Neural cell (in vitro differentiated cells): ENCODE measurements around the gene STX7. TPM values are rescaled to one million over a fixed set of nuclear protein-coding genes. Genes with fewer than 3 reads are reported as not detected.

ENCODE experiments used
- H2AFZ ChIP-seq: fragments of 200-600, 300-800 bp; sonication (generic), shearing (Covaris generic); 2 replicates; pipeline ENCODE4 v1.6.0; 2014; ENCODE audit warnings: low read depth, mild to moderate bottlenecking, antibody characterized with exemption, low read length, moderate library complexity
- H3F3A ChIP-seq: fragments of 200-600 bp; shearing (Covaris generic); 2 replicates; pipeline ENCODE4 v1.6.1; 2016; ENCODE audit warnings: mild to moderate bottlenecking, moderate library complexity, mixed read lengths, antibody characterized with exemption, low read length; ENCODE audit not compliant: insufficient read depth, poor library complexity, severe bottlenecking
- H3K27ac ChIP-seq: fragments of 200-600, 300-800 bp; sonication (generic), shearing (Covaris generic); 2 replicates; pipeline ENCODE4 v1.5.1; 2014; ENCODE audit warnings: mild to moderate bottlenecking, low read length, moderate library complexity
- H3K27me3 ChIP-seq: fragments of 300-800, 200-600 bp; sonication (generic), shearing (Covaris generic); 2 replicates; pipeline ENCODE4 v1.6.0; 2014; ENCODE audit warnings: mild to moderate bottlenecking, low read depth, low read length, moderate library complexity; ENCODE audit not compliant: insufficient read depth
- H3K36me3 ChIP-seq: fragments of 300-800, 200-600 bp; sonication (generic), shearing (Covaris generic); 2 replicates; pipeline ENCODE4 v1.5.1; 2014; ENCODE audit warnings: mild to moderate bottlenecking, antibody characterized with exemption, low read length, moderate library complexity; ENCODE audit not compliant: insufficient read depth
- H3K4me2 ChIP-seq: fragments of 300-800, 200-600 bp; sonication (generic), shearing (Covaris generic); 2 replicates; pipeline ENCODE4 v1.6.0; 2014; ENCODE audit warnings: mild to moderate bottlenecking, low read length
- H3K4me3 ChIP-seq: fragments of 300-800, 200-600 bp; sonication (generic), shearing (Covaris generic); 2 replicates; pipeline ENCODE4 v1.5.1; 2014; ENCODE audit warnings: mild to moderate bottlenecking, low read length, moderate library complexity
- H3K79me2 ChIP-seq: fragments of 200-600 bp; shearing (Covaris generic); replicated peaks from 2 replicates; pipeline ENCODE4 v1.6.0; 2014; ENCODE audit warnings: mild to moderate bottlenecking, low read length, moderate library complexity; ENCODE audit not compliant: insufficient read depth
- H3K9ac ChIP-seq: fragments of 300-800, 200-600 bp; sonication (generic), shearing (Covaris generic); 2 replicates; pipeline ENCODE4 v1.6.1; 2016; ENCODE audit warnings: mild to moderate bottlenecking, low read length, mixed read lengths
- H3K9me2 ChIP-seq: fragments of 200-600 bp; shearing (Covaris generic); 2 replicates; pipeline ENCODE4 v1.6.1; 2016; ENCODE audit warnings: mild to moderate bottlenecking, low read length, mixed read lengths; ENCODE audit not compliant: insufficient read depth
- H3K9me3 ChIP-seq: fragments of 200-600, 300-800 bp; sonication (generic), shearing (Covaris generic); 2 replicates; pipeline ENCODE4 v1.6.1; 2016; ENCODE audit warnings: mild to moderate bottlenecking, mixed run types, low read length, moderate library complexity, mixed read lengths
- H4K20me1 ChIP-seq: fragments of 200-600 bp; shearing (Covaris generic); 2 replicates; pipeline ENCODE4 v1.6.1; 2016; ENCODE audit warnings: mild to moderate bottlenecking, mixed run types; ENCODE audit not compliant: insufficient read depth
- CTCF ChIP-seq: fragments of 450-650 bp; IDR thresholded peaks from 2 replicates; pipeline ENCODE4 v1.5.1; 2014; ENCODE audit warnings: antibody characterized with exemption, mild to moderate bottlenecking, moderate library complexity; ENCODE audit not compliant: poor library complexity, severe bottlenecking
- EP300 ChIP-seq: fragments of 450-650 bp; conservative IDR thresholded peaks from 2 replicates; pipeline ENCODE4 v1.6.1; 2014; ENCODE audit warnings: antibody characterized with exemption, mild to moderate bottlenecking, moderate library complexity; ENCODE audit not compliant: poor library complexity, severe bottlenecking
- EZH2 ChIP-seq: fragments of 200-600, 300-800 bp; shearing (Covaris generic), sonication (generic); IDR thresholded peaks from 2 replicates; pipeline ENCODE4 v1.6.1; 2014; ENCODE audit warnings: antibody characterized with exemption, low read length, borderline replicate concordance, mild to moderate bottlenecking; ENCODE audit not compliant: insufficient read depth, poor library complexity, severe bottlenecking
- MXI1 ChIP-seq: fragments of 450-650 bp; conservative IDR thresholded peaks from 2 replicates; pipeline ENCODE4 v1.6.1; 2014; ENCODE audit warnings: antibody characterized with exemption, mild to moderate bottlenecking; ENCODE audit not compliant: poor library complexity, severe bottlenecking
- POLR2AphosphoS5 ChIP-seq: IDR thresholded peaks from 2 replicates; pipeline ENCODE4 v1.6.1; 2012
- RAD21 ChIP-seq: fragments of 450-650 bp; conservative IDR thresholded peaks from 2 replicates; pipeline ENCODE4 v1.6.1; 2014; ENCODE audit warnings: antibody characterized with exemption, mild to moderate bottlenecking, moderate library complexity
- REST ChIP-seq: IDR thresholded peaks from 2 replicates; pipeline ENCODE4 v1.6.1; 2012; ENCODE audit warnings: borderline replicate concordance
- SMC3 ChIP-seq: fragments of 450-650 bp; conservative IDR thresholded peaks from 2 replicates; pipeline ENCODE4 v1.6.1; 2014; ENCODE audit warnings: antibody characterized with exemption, mild to moderate bottlenecking, moderate library complexity; ENCODE audit not compliant: poor library complexity
- TAF1 ChIP-seq: IDR thresholded peaks from 2 replicates; pipeline ENCODE4 v1.6.1; 2012; ENCODE audit warnings: low read depth
- polyA plus RNA-seq: library from polyadenylated mRNA; depleted of rRNA; stranded (reverse); fragments of >200 nt; gene quantifications from 2 replicates; pipeline ENCODE4 v1.2.3, GENCODE V29; 2014

The STX7 gene
- polyA plus RNA-seq, 1 donor from 2014 or later, result 79.5 TPM

GRCh38 chr6:132414761-132415160 lies 98.2 kb downstream of the STX7 start:
- Histone ChIP-seq H3K4me3 (no peak overlapping the region), H3F3A (no peaks in the 10 kb centered on the region), H3K27ac (no peak overlapping the region), H3K9ac (no peak overlapping the region), H3K36me3 (no peaks in the 10 kb centered on the region), H3K9me2 (no peaks in the 10 kb centered on the region), H4K20me1 (no peaks in the 10 kb centered on the region), H3K27me3 (no peaks in the 10 kb centered on the region), H3K79me2 (no peaks in the 10 kb centered on the region), H2AFZ (no peak overlapping the region), H3K9me3 (no peaks in the 10 kb centered on the region), H3K4me2 (no peak overlapping the region)
- TF ChIP-seq POLR2AphosphoS5, result no peak
- TF ChIP-seq REST, result no peak
- TF ChIP-seq CTCF, result no peak
- TF ChIP-seq RAD21, result no peak
- no peak for TF ChIP-seq EZH2
- TF ChIP-seq MXI1, result no peak
- no peak for TF ChIP-seq TAF1
- no peak for TF ChIP-seq SMC3
- TF ChIP-seq EP300, result no peak

GRCh38 chr6:132414322-132414721 lies 98.6 kb downstream of the STX7 start:
- H3K9me2 ChIP-seq, result no peaks in the 10 kb centered on the region
- H3K9me3 ChIP-seq, result no peaks in the 10 kb centered on the region
- no peak overlapping the region for H3K27ac ChIP-seq
- no peaks in the 10 kb centered on the region for H4K20me1 ChIP-seq
- no peak overlapping the region for H3K9ac ChIP-seq
- H3K4me2 ChIP-seq, result no peak overlapping the region
- no peak overlapping the region for H2AFZ ChIP-seq
- no peaks in the 10 kb centered on the region for H3K36me3 ChIP-seq
- no peak overlapping the region for H3K4me3 ChIP-seq
- no peak for TF ChIP-seq RAD21
- no peak for TF ChIP-seq SMC3
- TF ChIP-seq EZH2, result no peak
- no peak for TF ChIP-seq MXI1
- TF ChIP-seq TAF1, result no peak
- TF ChIP-seq EP300, result no peak
- TF ChIP-seq POLR2AphosphoS5, result no peak
- TF ChIP-seq REST, result no peak
- TF ChIP-seq CTCF, result no peak
- no peaks in the 10 kb centered on the region for H3F3A ChIP-seq
- no peaks in the 10 kb centered on the region for H3K79me2 ChIP-seq
- no peaks in the 10 kb centered on the region for H3K27me3 ChIP-seq
